ENCODE results near the gene TRMT10B. TPM values are rescaled to one million over a fixed set of nuclear protein-coding genes. Genes with fewer than 3 reads are reported as not detected.
"Not testable (repeated sequence)": the region's sequence is repeated elsewhere in the genome, so short reads cannot be mapped to it uniquely, and the experiment has no call there.

The TRMT10B gene
- total and polyA plus RNA-seq, 12 donors: 2.6 to 6.5 (median 3.6) TPM

DNA sequence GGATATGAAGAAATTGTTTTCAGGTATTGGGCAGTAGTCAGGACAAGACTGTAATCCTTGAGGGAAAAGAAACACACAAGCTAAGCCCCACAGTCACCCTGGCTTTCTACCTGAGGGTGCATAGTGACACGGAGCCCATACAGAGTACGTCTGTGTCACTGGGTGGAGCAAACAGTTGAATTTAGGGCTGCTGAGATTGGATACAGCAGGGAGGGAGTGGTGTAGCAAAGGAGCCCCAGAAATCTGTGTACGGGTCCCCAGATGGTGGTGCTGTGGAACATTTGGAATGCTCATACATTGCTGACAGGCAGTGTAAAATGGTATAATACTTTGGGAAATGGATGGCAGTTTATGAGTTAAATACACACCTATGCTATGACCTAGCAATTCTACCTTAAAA lies 5.1 kb downstream of the TRMT10B start:
- peaks cover 0 to 22% (median 0%) of the 10 kb centered on the region in 9 donors for H3K36me3 ChIP-seq
- H3K9me3 ChIP-seq: no peaks in the 10 kb centered on the region
- peaks cover 0 to 11% (median 9%) of the 10 kb centered on the region in 9 donors for H3K4me1 ChIP-seq
- DNase-seq (no peak), ATAC-seq (no peak)
- no peak overlapping the region for H3K4me3 ChIP-seq
- 78 to 79% methylated on average over 3 of the region's 3 CpGs for WGBS, 2 donors
- TF ChIP-seq, protein P1, sequence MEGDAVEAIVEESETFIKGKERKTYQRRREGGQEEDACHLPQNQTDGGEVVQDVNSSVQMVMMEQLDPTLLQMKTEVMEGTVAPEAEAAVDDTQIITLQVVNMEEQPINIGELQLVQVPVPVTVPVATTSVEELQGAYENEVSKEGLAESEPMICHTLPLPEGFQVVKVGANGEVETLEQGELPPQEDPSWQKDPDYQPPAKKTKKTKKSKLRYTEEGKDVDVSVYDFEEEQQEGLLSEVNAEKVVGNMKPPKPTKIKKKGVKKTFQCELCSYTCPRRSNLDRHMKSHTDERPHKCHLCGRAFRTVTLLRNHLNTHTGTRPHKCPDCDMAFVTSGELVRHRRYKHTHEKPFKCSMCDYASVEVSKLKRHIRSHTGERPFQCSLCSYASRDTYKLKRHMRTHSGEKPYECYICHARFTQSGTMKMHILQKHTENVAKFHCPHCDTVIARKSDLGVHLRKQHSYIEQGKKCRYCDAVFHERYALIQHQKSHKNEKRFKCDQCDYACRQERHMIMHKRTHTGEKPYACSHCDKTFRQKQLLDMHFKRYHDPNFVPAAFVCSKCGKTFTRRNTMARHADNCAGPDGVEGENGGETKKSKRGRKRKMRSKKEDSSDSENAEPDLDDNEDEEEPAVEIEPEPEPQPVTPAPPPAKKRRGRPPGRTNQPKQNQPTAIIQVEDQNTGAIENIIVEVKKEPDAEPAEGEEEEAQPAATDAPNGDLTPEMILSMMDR (IDR thresholded peaks at IDR 0.05): no peak
- intact Hi-C loops (cut with DNase I): loop anchor here in 4 of 10 donors (10.0 kb wide), 3 partner anchors 46 to 636 kb away; partner anchors contain the start of genes DCAF10 (in 2 of the 4) and ALDH1B1 (in 1 of the 4)
- no peak overlapping the region for H3K27ac ChIP-seq
- H3K27me3 ChIP-seq: no peaks in the 10 kb centered on the region

DNA sequence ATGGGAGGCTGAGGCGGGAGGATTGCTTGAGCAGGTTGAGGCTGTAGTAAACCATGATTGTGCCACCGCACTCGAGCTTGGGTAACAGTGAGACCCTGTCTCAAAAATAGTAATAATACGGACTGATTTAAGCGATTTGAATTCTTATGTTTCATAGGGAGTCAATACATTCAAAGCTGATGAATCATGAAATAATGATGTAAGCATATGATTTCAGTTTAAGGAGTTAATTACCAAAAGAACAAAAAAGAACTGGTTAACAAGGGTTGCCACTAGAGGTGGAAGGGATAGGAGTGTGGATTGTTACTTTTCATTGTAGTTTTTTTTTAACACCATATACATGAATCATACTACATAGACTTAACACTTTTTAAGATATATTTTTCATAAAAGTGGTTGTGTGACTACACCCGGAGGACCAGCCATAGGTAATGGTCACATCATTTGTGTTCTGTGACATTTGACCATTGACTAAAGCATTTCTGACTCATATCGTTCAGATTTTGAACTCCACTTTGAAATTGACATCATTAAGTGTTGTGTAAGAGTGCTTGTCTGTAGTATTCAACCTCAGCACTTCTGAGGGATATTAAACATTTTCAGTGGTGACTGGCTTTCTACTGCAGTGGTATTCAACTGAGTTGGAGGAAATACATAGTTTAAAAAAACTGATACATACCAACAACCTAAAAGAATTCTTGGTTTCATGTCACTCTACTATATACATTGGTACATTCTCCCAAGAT lies 7.0 kb downstream of the TRMT10B start:
- intact Hi-C loops (cut with DNase I): no loop called here
- TF ChIP-seq, protein P1 (IDR thresholded peaks at IDR 0.05): no peak
- no peak for ATAC-seq

DNA sequence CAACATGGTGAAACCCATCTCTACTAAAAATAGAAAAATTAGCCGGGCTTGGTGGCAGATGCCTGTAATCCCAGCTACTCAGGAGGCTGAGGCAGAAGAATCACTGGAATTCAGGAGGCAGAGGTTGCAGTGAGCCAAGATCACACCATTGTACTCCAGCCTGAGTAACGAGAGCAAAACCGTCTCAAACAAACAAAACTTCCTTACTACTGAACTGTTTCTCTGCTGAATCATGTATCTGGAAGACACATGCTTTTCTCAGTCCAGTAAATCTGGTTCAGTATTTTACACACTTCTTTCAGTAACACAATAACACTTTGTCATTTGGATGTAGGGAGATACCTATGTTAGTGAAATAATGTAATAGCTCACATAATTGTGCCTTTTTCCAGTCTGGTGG lies 7.9 kb downstream of the TRMT10B start:
- H3K4me3 ChIP-seq: no peak overlapping the region
- DNase-seq (no peak), ATAC-seq (no peak)
- intact Hi-C loops (cut with DNase I): no loop called here
- WGBS, 2 donors: 64 to 78% methylated on average over 3 of the region's 3 CpGs
- H3K9me3 ChIP-seq: no peaks in the 10 kb centered on the region
- H3K4me1 ChIP-seq: no peaks in the 10 kb centered on the region
- TF ChIP-seq, protein P1 (IDR thresholded peaks at IDR 0.05): no peak
- peaks cover 0 to 38% (median 5%) of the 10 kb centered on the region in 9 donors for H3K36me3 ChIP-seq
- H3K27ac ChIP-seq: no peak overlapping the region
- no peaks in the 10 kb centered on the region for H3K27me3 ChIP-seq

More for the DNA sequence above, 7.0 kb downstream of the TRMT10B start:
- no peak for DNase-seq
- peaks cover 0 to 38% (median 5%) of the 10 kb centered on the region in 9 donors for H3K36me3 ChIP-seq
- no peak overlapping the region for H3K4me3 ChIP-seq
- no peaks in the 10 kb centered on the region for H3K9me3 ChIP-seq
- H3K4me1 ChIP-seq: no peaks in the 10 kb centered on the region
- H3K27me3 ChIP-seq: no peaks in the 10 kb centered on the region
- 90 to 91% methylated on average over 7 of the region's 7 CpGs for WGBS, 2 donors
- no peak overlapping the region for H3K27ac ChIP-seq

DNA sequence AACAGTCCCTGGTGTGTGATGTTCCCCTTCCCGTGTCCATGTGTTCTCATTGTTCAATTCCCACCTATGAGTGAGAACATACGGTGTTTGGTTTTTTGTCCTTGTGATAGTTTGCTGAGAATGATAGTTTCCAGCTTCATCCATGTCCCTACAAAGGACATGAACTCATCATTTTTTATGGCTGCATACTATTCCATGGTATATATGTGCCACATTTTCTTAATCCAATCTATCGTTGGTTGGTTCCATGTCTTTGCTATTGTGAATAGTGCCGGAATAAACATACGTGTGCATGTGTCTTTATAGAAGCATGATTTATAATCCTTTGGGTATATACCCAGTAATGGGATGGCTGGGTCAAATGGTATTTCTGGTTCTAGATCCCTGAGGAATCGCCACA lies 11.7 kb downstream of the TRMT10B start:
- H3K4me3 ChIP-seq; H3K4me1 ChIP-seq; intact Hi-C loops (cut with DNase I); ATAC-seq; DNase-seq; H3K9me3 ChIP-seq; H3K27ac ChIP-seq; H3K27me3 ChIP-seq: not testable (repeated sequence)
- H3K36me3 ChIP-seq: peaks cover 0 to 55% (median 5%) of the 10 kb centered on the region in 9 donors
- WGBS, 2 donors: 92 to 96% methylated on average over 5 of the region's 6 CpGs

DNA sequence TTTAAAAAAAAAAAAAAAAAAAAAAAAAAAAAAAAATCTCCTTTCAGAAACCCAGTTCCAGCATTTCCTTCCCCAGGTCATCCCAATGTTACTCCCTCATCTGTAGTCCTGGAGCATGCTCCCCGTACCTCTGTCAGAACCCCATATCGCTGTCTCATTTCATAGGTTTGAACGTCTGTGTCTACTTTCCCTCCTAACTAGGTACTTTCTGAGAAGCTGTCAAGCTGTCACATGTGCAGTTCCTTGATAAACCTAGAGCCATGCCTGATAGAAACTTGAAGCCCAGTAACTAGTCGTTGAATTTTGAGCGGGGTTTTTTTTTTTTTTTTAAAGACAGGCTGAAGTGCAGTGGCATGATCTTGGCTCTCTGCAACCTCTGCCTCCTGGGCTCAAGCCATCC lies 15.7 kb downstream of the TRMT10B start:
- intact Hi-C loops (cut with DNase I): no loop called here
- H3K4me1 ChIP-seq: no peaks in the 10 kb centered on the region
- 81 to 82% methylated on average over 5 of the region's 5 CpGs for WGBS, 2 donors
- no peak for DNase-seq
- no peak overlapping the region for H3K27ac ChIP-seq
- H3K36me3 ChIP-seq: peaks cover 0 to 76% (median 14%) of the 10 kb centered on the region in 9 donors
- no peak overlapping the region for H3K4me3 ChIP-seq
- no peaks in the 10 kb centered on the region for H3K9me3 ChIP-seq
- TF ChIP-seq, protein P1 (IDR thresholded peaks at IDR 0.05): no peak
- H3K27me3 ChIP-seq: no peaks in the 10 kb centered on the region
- ATAC-seq: no peak
